Mucosa of descending colon (tissue), 3 donors: ENCODE data around the gene PTGFRN. TPM values are rescaled to one million over a fixed set of nuclear protein-coding genes. Genes with fewer than 3 reads are reported as not detected.

Source experiments
- ATAC-seq: fragments of 200-7000 bp; cut with Tn5 transposase; one replicate; pipeline ENCODE4 v1.9.1; 2020; ENCODE audit warnings: mild to moderate bottlenecking, moderate library complexity
- DNase-seq, 3 donors: peaks; one replicate each; pipeline ENCODE4 v3.0.0-alpha.2; 2020
- H3K36me3 ChIP-seq: fragments of 200-600 bp; one replicate; pipeline ENCODE4 v1.8.0; 2021; ENCODE audit warnings: low read depth, mild to moderate bottlenecking
- H3K4me1 ChIP-seq: fragments of 200-600 bp; one replicate; pipeline ENCODE4 v1.8.0; 2021; ENCODE audit warnings: low read depth, mild to moderate bottlenecking
- H3K4me3 ChIP-seq: fragments of 200-600 bp; one replicate; pipeline ENCODE4 v1.8.0; 2021; ENCODE audit warnings: mild to moderate bottlenecking
- H3K9me3 ChIP-seq: fragments of 200-600 bp; one replicate; pipeline ENCODE4 v1.8.0; 2021; ENCODE audit warnings: mild to moderate bottlenecking
- intact Hi-C, 2 donors: fragments of 100-400 bp; cut with DNase I in 1 of 2; cut with micrococcal nuclease in 1 of 2; formaldehyde crosslinking; loops; one replicate each; pipeline versions ENCODE4 v1.11.0 to v1.11.1; 2022; cut with DNase I, micrococcal nuclease
- total RNA-seq, 3 donors: library from RNA; stranded (reverse); fragmentation: NEBNext Ultra II Directional in 2 of 3; extraction: Animal tissue kit (Norgen Biotek cat#: 25700) in 2 of 3; gene quantifications; one replicate each; pipeline versions ENCODE4 v1.2.1 to v1.2.4, GENCODE V29; 2021 to 2023
- TF ChIP-seq, protein P1 (sequence below): fragments of 200-600 bp; IDR thresholded peaks from one replicate; pipeline ENCODE4 v1.8.0; 2022; ENCODE audit warnings: antibody characterized with exemption, mild to moderate bottlenecking
- donor health status: DM: no; HTN: no; CAD: no; lungs with moderate emphysema.
- donor health status: DM: no; HTN: no; CAD: no.
- donor health status: DM: no; HTN: yes; CAD: no.

Gene PTGFRN
- total RNA-seq, 3 donors from 2014 or later = 74.4 to 185 (median 84.4) TPM

DNA sequence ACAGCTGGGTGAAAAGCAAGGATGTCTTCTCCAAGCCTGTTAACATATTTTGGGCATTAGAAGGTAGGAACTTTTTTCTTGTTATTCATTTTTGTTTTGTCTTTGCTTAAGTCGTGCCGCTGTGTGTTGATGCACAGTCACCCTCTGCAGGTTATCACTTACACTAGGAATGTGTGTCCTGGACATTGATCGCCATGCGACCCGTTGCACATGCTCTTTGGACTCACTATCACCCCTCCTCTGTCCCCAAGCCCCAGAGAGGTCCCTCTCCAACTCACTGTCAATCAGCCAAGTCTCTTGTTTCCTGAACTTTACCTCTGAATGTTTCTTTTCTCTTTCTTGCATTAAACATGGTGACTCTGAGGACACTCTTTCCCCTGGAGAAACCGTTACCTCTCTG is 51.9 kb downstream of the PTGFRN start:
- Histone ChIP-seq H3K4me1 (no peaks in the 10 kb centered on the region), H3K9me3 (no peaks in the 10 kb centered on the region), H3K4me3 (no peak overlapping the region), H3K36me3 (no peaks in the 10 kb centered on the region)
- TF ChIP-seq, protein P1, sequence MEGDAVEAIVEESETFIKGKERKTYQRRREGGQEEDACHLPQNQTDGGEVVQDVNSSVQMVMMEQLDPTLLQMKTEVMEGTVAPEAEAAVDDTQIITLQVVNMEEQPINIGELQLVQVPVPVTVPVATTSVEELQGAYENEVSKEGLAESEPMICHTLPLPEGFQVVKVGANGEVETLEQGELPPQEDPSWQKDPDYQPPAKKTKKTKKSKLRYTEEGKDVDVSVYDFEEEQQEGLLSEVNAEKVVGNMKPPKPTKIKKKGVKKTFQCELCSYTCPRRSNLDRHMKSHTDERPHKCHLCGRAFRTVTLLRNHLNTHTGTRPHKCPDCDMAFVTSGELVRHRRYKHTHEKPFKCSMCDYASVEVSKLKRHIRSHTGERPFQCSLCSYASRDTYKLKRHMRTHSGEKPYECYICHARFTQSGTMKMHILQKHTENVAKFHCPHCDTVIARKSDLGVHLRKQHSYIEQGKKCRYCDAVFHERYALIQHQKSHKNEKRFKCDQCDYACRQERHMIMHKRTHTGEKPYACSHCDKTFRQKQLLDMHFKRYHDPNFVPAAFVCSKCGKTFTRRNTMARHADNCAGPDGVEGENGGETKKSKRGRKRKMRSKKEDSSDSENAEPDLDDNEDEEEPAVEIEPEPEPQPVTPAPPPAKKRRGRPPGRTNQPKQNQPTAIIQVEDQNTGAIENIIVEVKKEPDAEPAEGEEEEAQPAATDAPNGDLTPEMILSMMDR = no peak
- ATAC-seq (no peak), DNase-seq (no peak)
- intact Hi-C loops = no loop called here

- TF ChIP-seq, protein P1 = no peak
- Histone ChIP-seq H3K9me3 (no peaks in the 10 kb centered on the region), H3K4me1 (no peaks in the 10 kb centered on the region), H3K4me3 (no peak overlapping the region), H3K36me3 (no peaks in the 10 kb centered on the region)
- no peak for ATAC-seq
- DNase-seq = no peak
- intact Hi-C loops = no loop called here
Measured at GRCh38 chr1:116962987-116963639, 53.4 kb downstream of the PTGFRN start.

DNA sequence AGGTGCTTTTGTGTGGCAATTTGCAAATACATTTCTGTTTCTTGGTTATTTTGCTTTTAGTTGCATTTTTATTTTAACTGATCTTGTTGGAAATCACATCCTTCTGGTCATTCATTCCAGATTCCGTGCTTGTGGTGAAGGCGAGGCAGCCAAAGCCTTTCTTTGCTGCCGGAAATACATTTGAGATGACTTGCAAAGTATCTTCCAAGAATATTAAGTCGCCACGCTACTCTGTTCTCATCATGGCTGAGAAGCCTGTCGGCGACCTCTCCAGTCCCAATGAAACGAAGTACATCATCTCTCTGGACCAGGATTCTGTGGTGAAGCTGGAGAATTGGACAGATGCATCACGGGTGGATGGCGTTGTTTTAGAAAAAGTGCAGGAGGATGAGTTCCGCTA is 57.1 kb downstream of the PTGFRN start:
- Histone ChIP-seq H3K9me3 (no peaks in the 10 kb centered on the region), H3K4me3 (no peak overlapping the region), H3K4me1 (no peaks in the 10 kb centered on the region), H3K36me3 (no peaks in the 10 kb centered on the region)
- ATAC-seq (no peak), DNase-seq (no peak)
- intact Hi-C loops = no loop called here
- TF ChIP-seq, protein P1 = no peak

DNA sequence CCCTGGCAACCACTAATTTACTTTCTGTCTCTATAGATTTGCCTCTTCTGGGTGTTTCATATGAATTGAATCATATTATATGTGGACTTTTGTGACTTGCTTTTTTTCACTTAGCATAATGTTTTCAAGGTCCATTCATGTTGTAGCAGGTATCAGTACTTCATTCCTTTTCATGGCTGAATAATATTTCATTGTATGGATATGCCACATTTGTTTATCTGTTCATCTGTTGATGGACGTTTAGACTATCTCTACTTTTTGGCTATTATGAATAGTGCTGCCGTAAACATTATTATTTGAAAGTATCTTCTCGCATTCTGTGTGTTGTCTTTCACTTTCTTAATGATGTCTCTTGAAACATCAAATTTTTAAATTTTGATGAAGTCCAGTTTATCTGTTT is 59.0 kb downstream of the PTGFRN start:
- H3K4me1 ChIP-seq = no peaks in the 10 kb centered on the region
- TF ChIP-seq, protein P1 = no peak
- no peaks in the 10 kb centered on the region for H3K36me3 ChIP-seq
- intact Hi-C loops = no loop called here
- DNase-seq = no peak
- no peak overlapping the region for H3K4me3 ChIP-seq
- ATAC-seq = no peak
- H3K9me3 ChIP-seq = no peaks in the 10 kb centered on the region

DNA sequence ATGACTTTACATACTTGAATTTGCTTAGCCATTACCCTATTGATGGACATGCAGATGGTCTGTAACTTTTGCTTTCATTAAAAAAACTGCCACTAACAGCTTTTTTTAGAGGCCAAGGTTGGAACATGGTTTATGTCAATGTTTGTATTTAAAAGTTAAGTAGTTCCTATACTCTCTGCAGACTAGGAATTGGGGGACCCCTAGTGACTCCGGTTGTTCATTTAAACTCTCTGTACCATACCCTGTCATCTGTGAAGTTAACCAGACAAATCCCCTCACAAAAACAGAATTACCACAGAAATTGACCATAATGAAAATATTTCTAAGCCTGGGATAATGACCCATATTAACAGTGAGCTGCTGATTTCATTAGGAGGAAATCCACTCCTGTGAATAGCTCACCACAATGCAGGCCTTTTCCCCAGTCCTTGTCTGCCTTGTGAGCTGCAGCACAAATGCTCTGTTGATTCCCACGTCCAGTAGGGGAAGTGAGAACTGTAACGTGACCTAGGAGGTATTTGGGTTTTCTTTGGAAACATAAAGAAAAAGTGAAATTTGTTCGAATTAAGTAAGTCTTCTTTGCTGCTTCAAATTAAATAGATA is 61.6 kb downstream of the PTGFRN start:
- no peaks in the 10 kb centered on the region for H3K4me1 ChIP-seq
- TF ChIP-seq, protein P1 = no peak
- H3K9me3 ChIP-seq = no peaks in the 10 kb centered on the region
- intact Hi-C loops = no loop called here
- H3K4me3 ChIP-seq = no peak overlapping the region
- no peaks in the 10 kb centered on the region for H3K36me3 ChIP-seq
- DNase-seq (no peak), ATAC-seq (no peak)
